Cortex of kidney (tissue), 1 donor: Measurements from ENCODE around the gene ZNF672.
A peak's percentile ranks its signal among the peaks of the same experiment; 100 is the strongest.
"Not testable (repeated sequence)": the region's sequence is repeated elsewhere in the genome, so short reads cannot be mapped to it uniquely, and the experiment has no call there.

ENCODE experiments used
- DNase-seq: peaks from one replicate; lab custom pipeline; 2025; lab: John Stamatoyannopoulos, UW

ZNF672 gene

DNA sequence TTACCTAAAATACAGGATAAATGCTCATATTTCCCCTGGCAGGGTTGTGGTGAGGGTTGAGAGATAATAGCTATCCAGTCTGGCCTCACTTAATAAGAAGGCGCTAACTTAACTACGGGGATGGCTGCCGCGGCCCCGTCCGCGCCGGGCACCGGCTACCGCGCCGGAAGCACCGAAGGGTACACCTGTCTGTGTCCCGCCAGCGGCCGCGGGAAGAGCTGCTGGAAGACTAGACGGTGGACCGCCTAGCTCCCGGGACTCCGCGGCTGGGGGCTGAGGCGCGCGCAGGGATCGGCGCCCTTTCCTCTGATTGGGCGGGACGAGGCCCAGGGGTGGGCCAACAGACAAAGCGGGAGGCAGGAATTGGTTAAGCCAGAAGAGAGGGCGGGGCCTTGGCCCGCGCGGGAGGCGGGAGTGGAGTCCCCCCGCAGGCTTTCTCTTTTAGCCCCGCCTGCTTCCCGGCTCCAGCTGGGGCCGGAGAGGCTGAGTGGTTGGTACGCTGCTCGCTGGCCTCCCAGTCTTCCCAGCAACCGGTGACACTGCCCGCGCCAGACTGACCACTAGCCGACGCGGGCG, at the start of gene ZNF672:
TSS of gene ZNF672 (plus strand) at position 444 of the 576 bp plus-strand sequence. CDS start 9,051 bp downstream, outside the sequence.
- peak; percentile 84 for DNase-seq

DNA sequence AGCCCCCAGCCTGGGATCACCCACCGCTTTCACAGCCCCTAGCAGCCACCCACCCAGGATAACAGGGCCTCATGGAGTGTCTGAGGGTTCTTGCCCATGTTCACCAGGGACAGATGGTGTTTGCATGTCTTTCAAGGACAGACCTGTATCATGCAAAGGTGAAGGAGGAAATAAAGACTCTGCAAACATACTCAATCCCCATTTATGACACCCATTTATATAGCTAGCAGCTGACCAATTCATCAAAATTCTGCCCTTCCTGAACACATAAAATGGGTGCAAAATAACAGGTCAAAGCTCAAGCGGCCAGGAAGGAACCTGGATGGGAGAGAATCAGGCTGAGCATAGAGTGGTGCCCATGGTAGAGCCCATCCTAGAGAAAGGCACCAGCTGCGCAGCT, 49.7 kb upstream of the ZNF672 start:
- no peak for DNase-seq

DNA sequence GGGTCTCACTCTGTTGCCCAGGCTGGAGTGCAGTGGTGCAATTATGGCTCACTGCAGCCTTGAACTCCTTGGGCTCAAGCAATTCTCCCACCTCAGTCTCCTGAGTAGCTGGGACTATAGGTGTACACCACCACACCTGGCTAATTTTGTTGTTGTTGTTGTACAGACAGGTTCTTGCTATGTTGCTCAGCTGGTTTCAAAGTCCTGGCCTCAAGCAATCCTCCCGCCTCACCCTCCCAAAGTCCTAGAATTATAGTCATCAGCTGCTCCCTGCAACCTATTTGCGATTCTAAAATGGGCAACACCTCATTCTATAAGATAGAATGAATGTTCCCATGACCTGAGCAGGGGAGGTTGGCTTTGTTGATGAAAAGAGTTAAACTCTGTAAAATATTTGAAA, 48.7 kb upstream of the ZNF672 start:
- not testable (repeated sequence) for DNase-seq

DNA sequence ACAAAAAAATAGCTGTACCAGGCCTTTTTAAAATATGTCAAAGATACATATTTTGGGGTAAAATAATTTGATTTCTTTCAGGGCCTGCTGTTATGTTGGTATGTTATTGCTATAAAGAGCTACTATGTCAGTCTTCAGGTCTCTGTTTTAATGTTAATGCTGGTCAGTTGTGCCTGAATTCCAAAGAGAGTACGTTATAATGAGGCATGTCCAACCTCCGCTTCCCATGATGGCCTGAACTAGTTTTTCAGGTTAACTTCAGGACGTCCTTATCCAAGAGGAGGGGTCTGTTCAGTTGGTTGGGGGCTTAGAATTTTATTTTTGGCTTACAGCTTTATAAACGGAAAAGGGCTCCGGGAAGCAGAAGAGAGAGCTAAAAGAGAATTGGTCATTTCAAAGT, 47.6 kb upstream of the ZNF672 start:
- DNase-seq, result no peak

DNA sequence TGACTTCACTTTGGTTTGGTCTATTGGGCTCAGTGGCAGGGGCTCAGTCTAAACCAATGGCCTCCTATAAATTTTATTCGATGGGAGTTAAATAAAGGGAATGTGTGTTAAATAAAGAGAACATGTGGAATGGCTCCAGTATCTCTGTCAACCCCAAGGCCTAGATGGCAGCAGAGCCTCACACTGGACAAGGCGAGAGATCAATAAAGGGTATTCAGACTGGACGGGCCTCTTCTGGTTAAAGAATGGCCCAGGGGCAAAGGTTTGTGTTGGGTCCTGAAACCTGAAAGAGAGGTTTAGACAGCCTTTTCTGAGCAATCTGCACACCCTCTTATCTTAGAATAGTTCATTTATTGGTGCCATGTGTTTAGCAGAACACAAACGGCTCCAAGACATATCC, 47.0 kb upstream of the ZNF672 start:
- no peak for DNase-seq

DNA sequence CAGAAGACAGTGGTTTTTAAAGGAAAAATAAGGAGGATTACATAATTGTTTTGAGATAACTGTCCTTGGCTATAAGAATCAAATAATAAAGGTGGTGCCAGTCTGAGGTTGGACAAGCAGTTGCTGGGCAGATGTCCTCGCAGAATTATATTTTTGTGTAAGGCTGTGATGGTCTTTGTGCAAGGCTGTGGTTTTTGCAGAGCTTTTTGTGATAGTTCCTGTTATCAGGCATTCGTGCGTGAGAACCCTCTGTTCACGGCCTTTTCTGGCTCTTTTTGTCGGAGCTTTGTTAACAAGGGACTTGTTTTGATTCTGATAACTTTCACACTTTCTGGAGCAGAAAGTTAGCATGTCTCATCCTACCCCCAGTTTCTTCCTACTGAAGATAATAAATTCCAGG, 45.7 kb upstream of the ZNF672 start:
- DNase-seq, result no peak

DNA sequence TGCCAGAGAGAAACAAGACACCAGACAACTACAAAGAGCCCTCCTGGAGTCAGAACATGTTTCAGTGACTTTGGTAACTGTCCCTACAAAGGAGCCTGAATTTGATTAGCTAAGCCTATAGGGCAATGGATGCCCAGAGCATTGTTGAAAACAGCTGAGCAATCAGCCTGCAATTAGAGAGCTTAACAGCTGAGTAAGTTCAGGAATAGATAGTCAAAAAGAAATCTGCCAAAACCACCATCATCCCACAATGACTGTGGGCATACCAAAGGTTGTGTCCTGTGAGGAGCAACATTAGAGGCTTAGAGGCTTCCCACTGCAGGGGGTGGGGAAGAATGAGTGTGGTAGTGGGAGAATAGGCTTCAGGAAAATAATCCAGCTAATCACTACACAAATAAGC, 44.4 kb upstream of the ZNF672 start:
- no peak for DNase-seq

DNA sequence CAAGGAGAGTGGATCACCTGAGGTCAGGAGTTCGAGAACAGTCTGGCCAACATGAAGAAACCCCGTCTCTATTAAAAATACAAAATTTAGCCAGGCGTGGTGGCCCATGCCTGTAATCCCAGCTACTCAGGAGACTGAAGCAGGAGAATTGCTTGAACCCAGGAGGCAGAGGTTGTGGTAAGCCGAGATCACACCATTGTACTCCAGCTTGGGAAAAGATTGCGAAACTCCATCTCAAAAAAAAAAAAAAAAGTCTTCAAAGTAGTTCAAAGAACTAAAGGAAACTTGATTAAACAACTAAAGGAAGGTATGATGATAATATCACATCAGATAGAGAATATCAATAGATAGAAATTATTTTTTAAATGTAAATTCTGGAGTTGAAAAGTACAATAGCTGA, 43.4 kb upstream of the ZNF672 start:
- DNase-seq, result not testable (repeated sequence)

DNA sequence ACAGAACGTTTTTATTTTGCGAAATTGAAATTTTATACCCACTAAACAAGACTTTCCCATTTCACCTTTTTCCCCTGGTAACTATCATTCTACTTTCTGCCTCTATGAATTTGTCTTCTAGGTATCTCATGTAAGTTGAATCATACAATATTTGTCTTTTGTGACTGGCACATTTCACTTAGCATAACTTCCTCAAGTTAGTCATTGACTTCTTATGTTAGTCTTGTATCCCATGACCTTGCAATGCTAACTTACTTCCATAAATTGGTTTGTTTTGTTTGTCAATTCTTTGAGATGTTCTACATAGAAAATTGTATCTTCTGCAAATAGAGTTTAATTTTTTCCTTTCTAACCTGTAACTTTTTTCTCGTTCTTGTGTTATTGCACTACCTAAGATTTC, 39.2 kb upstream of the ZNF672 start:
- no peak for DNase-seq

DNA sequence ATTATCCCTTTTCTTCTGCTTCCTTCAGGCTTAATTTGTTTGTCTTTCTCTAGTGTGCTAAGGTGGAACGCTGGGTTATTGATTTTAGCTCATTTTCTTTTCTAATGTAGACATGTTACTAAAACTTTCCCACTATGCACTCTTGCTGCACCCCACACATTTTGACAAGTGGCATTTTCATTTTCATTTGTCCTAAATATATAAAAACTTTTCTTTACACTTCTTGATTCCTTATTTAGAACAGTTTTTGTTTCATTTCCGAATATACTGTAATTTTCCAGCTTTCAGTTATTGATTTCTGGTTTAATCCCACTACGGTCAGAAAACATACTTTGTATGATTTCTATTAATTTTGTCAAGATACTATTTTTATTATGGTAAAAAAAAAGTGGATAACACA, 37.6 kb upstream of the ZNF672 start:
- DNase-seq, result no peak

DNA sequence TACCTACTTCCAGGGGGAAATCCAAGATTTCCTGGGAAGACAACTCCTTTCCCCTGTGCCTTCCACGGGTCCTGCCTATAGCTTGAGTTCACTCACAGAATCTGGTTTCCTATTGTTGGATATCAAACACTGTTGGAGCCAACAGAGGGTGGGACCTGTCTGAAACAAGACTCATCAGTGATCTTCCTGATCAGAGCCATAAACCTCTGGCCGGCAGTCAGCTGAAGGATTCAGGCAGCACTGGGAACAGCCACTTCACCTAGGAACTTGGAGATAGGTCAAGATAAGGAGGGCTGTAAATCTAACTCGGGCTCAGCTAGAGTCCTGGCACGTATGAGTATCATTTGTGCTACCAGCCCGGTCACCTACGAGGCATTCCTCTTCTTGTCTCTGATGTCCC, 35.6 kb upstream of the ZNF672 start:
- no peak for DNase-seq

DNA sequence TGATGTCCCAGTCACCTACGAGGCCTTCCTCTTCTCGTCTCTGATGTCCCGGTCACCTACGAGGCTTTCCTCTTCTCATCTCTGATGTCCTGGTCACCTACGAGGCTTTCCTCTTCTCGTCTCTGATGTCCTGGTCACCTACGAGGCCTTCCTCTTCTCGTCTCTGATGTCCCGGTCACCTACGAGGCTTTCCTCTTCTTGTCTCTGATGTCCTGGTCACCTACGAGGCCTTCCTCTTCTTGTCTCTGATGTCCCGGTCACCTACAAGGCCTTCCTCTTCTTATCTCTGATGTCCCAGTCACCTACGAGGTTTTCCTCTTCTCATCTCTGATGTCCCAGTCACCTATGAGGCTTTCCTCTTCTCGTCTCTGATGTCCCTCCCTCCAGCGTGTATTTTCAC, 34.5 kb upstream of the ZNF672 start:
- not testable (repeated sequence) for DNase-seq

DNA sequence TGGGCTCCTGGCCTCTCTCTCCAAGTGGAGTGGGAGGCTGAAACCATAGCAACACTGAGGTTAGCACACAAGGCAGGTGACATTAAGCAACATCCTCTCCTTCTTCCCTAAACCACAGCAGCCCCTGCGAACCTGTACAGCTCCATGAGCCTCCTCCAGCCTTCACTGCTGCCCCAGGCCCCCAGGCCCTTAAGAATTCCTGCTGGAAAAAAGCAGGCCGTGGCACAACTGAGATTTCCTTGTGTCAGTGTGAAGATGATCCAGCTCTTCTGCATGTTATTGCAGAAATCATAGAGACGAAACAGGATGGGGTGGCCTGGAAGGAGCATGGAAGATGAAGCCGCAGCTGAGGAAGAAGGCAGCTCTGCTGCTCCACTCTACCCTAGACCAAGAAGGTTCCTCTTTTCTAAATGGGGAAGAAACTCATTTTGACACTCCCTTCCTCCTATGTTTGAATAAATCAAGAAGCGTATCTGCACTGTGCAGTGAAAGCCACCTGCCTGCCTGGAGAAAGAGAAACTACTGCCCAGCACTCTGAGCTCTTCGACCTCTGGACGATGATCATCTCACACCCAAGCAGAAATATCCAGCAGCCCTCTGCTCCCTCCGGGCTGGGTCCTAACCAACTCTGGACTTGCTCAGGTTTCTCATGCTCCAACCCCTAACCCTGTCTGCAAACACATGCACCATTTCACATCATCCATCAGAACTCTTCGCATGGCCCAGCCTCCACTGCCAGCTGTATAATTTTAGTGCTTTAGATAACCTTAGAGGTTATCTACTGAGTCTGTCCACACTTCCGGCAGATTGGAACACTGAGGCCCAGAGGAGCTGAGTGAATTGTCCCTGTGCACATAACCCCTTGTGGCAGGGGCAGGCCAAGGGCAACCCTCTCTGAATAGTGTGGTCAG, 33.0 kb upstream of the ZNF672 start:
- no peak for DNase-seq

DNA sequence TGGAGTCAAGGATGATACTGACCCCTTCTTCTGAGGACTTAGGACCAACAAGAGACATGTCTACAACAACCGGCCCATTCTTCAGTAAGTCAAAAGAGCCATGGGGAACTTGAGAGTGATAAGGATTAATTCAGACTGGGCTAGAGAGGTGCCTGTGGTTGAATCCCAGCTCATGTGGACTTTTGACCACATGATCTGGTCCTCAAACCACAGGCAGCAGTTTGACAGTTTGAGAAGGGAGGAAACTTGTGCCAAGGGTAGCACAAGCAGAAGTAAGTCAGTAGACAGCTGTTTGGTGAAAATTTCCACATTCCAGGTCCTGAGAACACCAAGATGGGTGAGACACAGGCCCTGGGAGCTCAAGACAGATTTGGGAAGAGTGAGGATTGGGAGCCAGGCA, 32.1 kb upstream of the ZNF672 start:
- DNase-seq, result no peak

DNA sequence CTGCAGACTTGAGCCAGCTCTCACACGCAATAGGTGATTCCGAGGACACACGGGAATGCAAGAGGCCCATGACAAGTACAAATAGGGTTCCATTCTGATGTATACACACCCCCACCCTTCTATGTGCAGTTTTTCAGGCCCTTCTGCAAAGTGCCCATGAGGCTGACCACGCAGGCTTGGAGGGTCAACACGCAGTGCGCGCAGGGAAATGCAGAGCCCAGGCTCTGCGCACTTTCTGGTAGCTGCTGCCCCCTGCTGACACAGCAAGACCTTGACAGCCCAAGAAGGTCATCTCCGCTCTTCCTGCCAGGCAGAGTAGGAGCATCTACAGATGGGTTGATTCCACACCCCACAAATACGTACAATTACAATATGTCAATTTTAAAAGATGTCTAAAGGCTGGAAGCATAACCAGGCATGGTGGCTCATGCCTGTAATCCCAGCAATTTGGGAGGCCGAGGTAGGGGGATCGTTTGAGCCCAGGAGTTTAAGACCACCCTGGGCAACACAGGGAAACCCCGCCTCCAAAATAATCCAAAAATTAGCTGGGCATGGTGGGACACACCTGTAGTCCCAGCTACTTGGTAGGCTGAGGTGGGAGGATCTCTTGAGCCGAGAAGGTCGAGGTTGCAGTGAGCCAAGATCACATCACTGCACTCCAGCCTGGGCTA, 30.8 kb upstream of the ZNF672 start:
- DNase-seq, result no peak

DNA sequence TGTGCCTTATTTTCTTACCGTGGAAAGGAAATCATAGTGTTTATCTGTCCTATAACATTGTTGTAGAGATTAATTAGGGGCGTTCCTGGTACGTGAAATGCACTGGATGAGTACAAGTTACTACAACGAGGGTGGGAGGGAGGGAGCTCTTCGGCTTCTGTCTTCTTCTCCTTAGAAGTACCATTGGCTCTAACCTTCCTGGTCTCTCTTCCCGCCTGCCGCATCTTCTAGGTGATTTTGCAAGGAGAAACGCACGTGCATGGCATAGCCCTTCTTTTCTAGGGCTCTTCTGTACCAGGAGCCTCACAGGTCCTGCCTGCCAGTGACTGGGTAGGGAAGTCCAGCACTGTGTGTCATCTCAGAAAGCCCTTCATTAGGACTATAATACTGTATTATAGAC, 29.1 kb upstream of the ZNF672 start:
- DNase-seq, result no peak

DNA sequence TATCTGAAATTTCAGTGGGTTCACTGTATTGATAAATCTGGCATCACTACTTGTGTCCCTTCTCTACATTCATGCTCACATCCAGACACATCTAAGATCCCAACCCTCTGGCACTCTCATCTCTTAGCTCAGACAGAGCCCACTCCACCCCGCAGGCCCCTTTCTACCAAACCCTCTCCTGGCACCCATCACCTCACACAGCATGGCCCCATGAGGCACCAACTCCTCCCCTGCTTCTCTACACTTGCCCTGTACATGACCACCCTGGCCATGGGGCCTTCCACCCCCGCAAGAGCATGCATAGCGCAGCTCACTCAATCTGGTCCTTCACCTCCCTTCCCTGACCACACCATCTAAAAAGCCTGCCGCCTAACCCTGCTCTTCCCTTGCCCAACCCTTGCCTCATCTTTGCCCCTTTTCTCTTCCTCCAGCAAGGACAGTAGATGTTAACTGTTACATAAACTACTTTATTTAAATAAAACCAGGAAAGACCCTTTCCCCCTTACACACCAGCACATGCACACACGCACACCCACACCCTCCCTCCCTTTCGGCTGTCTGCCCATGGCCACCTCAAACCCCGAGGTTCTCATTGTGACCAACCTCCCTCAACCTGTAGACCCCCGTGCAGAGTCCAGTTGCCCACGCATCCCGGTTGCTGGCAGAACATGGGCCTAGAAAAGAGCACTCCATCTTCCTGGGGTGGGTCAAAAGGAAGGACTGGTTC, 27.9 kb upstream of the ZNF672 start:
- DNase-seq, result no peak

DNA sequence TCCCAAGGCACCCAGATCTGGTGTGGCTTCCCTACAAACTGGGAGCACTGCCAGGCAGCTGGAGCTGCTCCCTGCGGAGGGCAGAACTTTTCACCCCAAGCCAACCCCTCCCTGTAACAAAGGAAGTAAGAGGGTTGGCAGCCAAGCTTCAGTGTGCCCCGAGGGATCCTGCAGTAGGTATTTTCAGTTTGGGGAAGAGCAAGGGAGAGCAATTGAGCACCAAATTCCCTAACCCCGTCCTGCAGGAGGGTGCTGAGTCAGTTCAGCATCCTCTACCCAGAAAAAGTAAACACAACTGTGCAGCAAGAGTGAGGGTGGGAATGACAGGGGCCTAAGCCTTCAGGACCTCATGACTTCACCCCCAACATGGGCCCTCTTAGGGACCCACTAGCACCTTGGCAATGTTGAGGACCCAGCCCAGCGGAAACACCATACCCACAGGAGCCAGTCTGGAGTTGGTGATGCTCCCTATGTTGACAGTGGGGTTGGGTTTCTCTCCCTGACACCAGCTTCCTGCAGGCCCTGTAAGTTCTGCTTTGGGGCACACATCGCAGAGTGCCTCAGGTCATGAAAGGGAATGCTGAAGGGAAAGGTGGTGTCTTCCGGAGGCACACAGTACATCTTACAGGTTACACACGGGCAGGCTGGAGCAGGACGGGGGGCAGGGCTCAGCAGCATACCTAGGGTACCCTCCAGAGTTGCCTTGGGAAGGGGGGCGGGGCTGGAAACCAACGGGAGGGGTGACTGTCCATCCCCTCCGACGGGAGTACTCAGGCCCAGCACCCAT, 27.1 kb upstream of the ZNF672 start:
- no peak for DNase-seq

DNA sequence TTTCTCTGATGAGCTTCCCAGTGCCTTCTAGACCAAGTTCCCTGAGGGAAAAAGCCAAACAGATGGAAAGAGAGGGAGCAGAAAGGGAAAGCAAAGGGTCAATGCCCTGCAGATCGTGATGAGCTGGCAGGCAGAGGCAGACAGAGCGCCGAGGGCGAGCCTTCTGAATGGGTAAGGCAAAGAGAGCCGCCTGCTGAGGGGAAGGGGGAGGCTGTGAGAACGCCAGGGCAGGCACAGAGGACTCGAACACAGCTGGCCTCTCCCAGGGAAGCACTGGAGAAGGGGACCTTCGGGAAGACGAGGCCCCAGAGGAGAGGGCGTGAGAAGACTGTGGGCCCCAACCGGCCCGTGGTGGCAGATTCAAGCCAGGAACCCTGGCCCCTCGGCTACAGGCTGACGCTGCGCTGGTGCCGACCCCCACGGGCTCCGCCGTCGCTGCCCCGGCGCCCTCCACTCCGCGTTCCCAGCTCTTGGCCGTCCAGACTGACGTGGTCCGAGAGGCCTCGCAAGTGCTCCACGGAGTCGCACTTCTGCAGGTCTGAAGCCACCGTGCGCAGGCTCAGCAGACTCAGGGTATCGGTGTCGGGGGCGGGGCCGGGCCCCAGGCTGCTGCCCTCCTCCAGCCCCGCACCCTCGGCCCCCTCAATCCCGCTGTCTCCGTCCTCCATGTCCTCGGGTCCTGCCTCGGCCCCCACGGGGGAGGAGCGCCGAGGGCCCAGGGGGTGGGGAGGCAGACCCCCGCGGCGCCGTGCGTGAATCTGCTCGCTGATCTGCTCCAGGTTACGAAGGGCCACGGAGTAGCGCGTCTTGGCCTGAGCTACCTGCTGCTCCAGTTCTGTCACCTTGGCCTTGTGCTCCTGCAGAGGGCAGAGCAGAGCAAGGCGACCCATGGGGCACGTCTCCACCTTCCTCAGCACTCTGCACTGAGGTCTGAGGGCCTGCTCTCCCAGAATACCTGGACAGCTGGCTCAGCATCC, 26.2 kb upstream of the ZNF672 start:
- no peak for DNase-seq

DNA sequence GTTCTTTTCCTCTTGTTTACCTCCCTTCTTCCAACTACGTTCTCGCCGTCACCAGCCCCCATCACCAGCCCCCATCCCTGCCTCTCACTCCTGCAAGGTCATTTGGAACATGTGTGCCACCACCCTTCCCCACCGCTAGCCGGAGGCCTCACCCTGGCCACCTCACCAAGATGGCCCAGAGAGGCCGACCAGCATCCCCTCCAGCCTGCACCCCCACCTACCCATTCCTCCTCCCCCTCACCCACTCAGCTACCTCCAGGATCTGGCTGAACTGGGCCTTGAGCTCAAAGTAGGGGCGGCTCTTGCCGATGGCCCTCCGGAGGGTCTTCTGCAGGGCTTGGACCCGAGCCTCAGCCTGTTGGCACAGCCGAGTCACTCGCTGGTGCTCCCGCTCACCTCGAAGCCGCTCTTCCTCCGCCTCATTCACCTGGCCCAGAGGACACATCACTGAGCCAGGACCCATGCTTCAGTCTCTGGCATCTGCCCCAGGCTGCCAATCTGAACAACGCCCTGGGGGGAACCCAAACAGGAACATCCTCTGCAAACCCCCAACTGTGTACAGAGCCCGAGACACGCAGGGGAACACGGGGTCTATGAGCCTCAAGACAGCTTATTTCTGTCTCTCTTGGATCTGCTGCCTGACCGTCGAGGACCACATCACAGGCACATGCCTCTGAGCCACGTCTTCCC, 25.1 kb upstream of the ZNF672 start:
- DNase-seq, result no peak
